Measurements from ENCODE around the gene GSTK1.
"Not testable (repeated sequence)": the region's sequence is repeated elsewhere in the genome, so short reads cannot be mapped to it uniquely, and the experiment has no call there.

GSTK1 gene

GRCh38 chr7:143263266-143264195 lies at the start of gene GSTK1:
Gene GSTK1 (plus strand): TSS chr7:143263441. CDS start chr7:143263514, 73 bp downstream.
- DNase-seq = peak; percentile 42

GRCh38 chr7:143213478-143213877 lies 49.8 kb upstream of the GSTK1 start:
- DNase-seq = not testable (repeated sequence)

- DNase-seq = peak; percentile 20
Measured at GRCh38 chr7:143214789-143215679, 48.2 kb upstream of the GSTK1 start.

- DNase-seq = no peak
Measured at GRCh38 chr7:143216151-143216550, 47.1 kb upstream of the GSTK1 start.

GRCh38 chr7:143216686-143217085 lies 46.6 kb upstream of the GSTK1 start:
- no peak for DNase-seq

- DNase-seq = no peak
Measured at GRCh38 chr7:143217806-143218205, 45.4 kb upstream of the GSTK1 start.

GRCh38 chr7:143221286-143221685 lies 42.0 kb upstream of the GSTK1 start:
- DNase-seq = no peak

- no peak for DNase-seq
Measured at GRCh38 chr7:143221737-143222136, 41.5 kb upstream of the GSTK1 start, which contains the start of gene TAS2R40. Gene TAS2R40 (plus strand): TSS chr7:143222037. CDS start chr7:143222079, 42 bp downstream.

GRCh38 chr7:143222782-143223181 lies 40.5 kb upstream of the GSTK1 start:
- no peak for DNase-seq

- no peak for DNase-seq
Measured at GRCh38 chr7:143223784-143224183, 39.5 kb upstream of the GSTK1 start.

GRCh38 chr7:143225047-143225446 lies 38.2 kb upstream of the GSTK1 start:
- no peak for DNase-seq

- no peak for DNase-seq
Measured at GRCh38 chr7:143227806-143228205, 35.4 kb upstream of the GSTK1 start.

GRCh38 chr7:143229054-143229790 lies 34.0 kb upstream of the GSTK1 start:
- no peak for DNase-seq

GRCh38 chr7:143230602-143231457 lies 32.4 kb upstream of the GSTK1 start:
- no peak for DNase-seq

- no peak for DNase-seq
Measured at GRCh38 chr7:143233816-143234532, 29.3 kb upstream of the GSTK1 start.

GRCh38 chr7:143234533-143234875 lies 28.7 kb upstream of the GSTK1 start:
- no peak for DNase-seq

- DNase-seq = no peak
Measured at GRCh38 chr7:143235561-143235960, 27.7 kb upstream of the GSTK1 start.

- no peak for DNase-seq
Measured at GRCh38 chr7:143236408-143236990, 26.7 kb upstream of the GSTK1 start.

- no peak for DNase-seq
Measured at GRCh38 chr7:143237366-143237765, 25.9 kb upstream of the GSTK1 start.

- no peak for DNase-seq
Measured at GRCh38 chr7:143238289-143238980, 24.8 kb upstream of the GSTK1 start.

Measured in GOT3 (cell line).